Endothelial cell of umbilical vein (primary cell): ENCODE measurements around the gene MYADM. TPM values are rescaled to one million over a fixed set of nuclear protein-coding genes. Genes with fewer than 3 reads are reported as not detected.

Experiments
- BruUV-seq: library from RNA; stranded (reverse); fragments of 400-500 nt; replicated peaks from 2 replicates; lab custom pipeline; 2021; lab: Mats Ljungman, UMichigan
- CTCF ChIA-PET: fragments of 300-600, 350-600 bp; sonication (Branson Sonifier 250); formaldehyde crosslinking; loops from one replicate; lab custom pipeline; 2021; ENCODE audit warnings: antibody characterized with exemption, inconsistent platforms; lab: Charles Lee
- POLR2A ChIA-PET: fragments of 300-600, 350-600 bp; sonication (Branson Sonifier 250); formaldehyde crosslinking; loops from one replicate; lab custom pipeline; 2021; ENCODE audit warnings: antibody characterized with exemption, inconsistent platforms; lab: Charles Lee
- DNase-seq: peaks from one replicate; pipeline ENCODE4 v3.0.0-alpha.2; 2011; ENCODE audit warnings: low read depth, low spot score
- FAIRE-seq: peaks from 2 replicates; lab custom pipeline; 2011; peaks lifted over from hg19 to GRCh38; lab: Jason Lieb, UNC
- H2AFZ ChIP-seq: 2 replicates; pipeline ENCODE4 v1.6.0; 2012; ENCODE audit warnings: low read depth, low read length, control low read depth, inconsistent platforms
- H3K27ac ChIP-seq: 2 replicates; pipeline ENCODE4 v1.5.1; 2011; ENCODE audit warnings: low read depth, mild to moderate bottlenecking, control low read depth, low read length, moderate library complexity; ENCODE audit not compliant: insufficient read depth
- H3K27me3 ChIP-seq, 2 experiments: 2 replicates each; pipeline versions ENCODE4 v1.6.0 to v1.6.1; 2011; ENCODE audit warnings: low read length in 2 of 2, mixed read lengths in 1 of 2; ENCODE audit not compliant: control insufficient read depth in 2 of 2, insufficient read depth in 2 of 2
- H3K36me3 ChIP-seq, 2 experiments: 2 replicates in 1 of 2; 3 replicates in 1 of 2; pipeline ENCODE4 v1.5.1; 2011; ENCODE audit warnings: low read length in 2 of 2, mild to moderate bottlenecking in 1 of 2, moderate library complexity in 1 of 2; ENCODE audit not compliant: control insufficient read depth in 2 of 2, insufficient read depth in 2 of 2; ENCODE audit errors: extremely low read depth in 1 of 2
- H3K4me1 ChIP-seq: 3 replicates; pipeline ENCODE4 v1.5.1; 2011; ENCODE audit warnings: mild to moderate bottlenecking, low read length; ENCODE audit not compliant: control insufficient read depth, insufficient read depth; ENCODE audit errors: extremely low read depth
- H3K4me2 ChIP-seq: 2 replicates; pipeline ENCODE4 v1.6.1; 2011; ENCODE audit warnings: low read length, control low read depth, mixed read lengths; ENCODE audit not compliant: insufficient read depth
- H3K4me3 ChIP-seq, 3 experiments: fragments of 200-600 bp in 1 of 3; sonication (generic), shearing (Covaris generic) in 1 of 3; replicated peaks in 1 of 3; 2 replicates each; pipeline ENCODE4 v1.5.1; 2011 to 2016; ENCODE audit warnings: control low read depth in 3 of 3, low read length in 3 of 3, mild to moderate bottlenecking in 2 of 3, inconsistent platforms in 1 of 3, low read depth in 1 of 3, moderate library complexity in 1 of 3; ENCODE audit not compliant: insufficient read depth in 1 of 3
- H3K79me2 ChIP-seq: 2 replicates; pipeline ENCODE4 v1.6.0; 2012; ENCODE audit warnings: low read length, inconsistent platforms; ENCODE audit not compliant: control insufficient read depth, insufficient read depth
- H3K9ac ChIP-seq: replicated peaks from 2 replicates; pipeline ENCODE3; 2011; ENCODE audit warnings: low read length, control low read depth; ENCODE audit not compliant: insufficient read depth; ENCODE audit errors: extremely low read depth
- H3K9me1 ChIP-seq: replicated peaks from 3 replicates; pipeline ENCODE4 v1.6.0; 2011; ENCODE audit warnings: mild to moderate bottlenecking, low read length; ENCODE audit not compliant: control insufficient read depth, insufficient read depth; ENCODE audit errors: extremely low read depth
- H3K9me3 ChIP-seq: replicated peaks from 2 replicates; pipeline ENCODE4 v1.5.1; 2012; ENCODE audit warnings: low read length, inconsistent platforms; ENCODE audit not compliant: control insufficient read depth, insufficient read depth
- H4K20me1 ChIP-seq: replicated peaks from 2 replicates; pipeline ENCODE3; 2011; ENCODE audit warnings: mild to moderate bottlenecking, low read length; ENCODE audit not compliant: control insufficient read depth, insufficient read depth; ENCODE audit errors: extremely low read depth
- EZH2 ChIP-seq: IDR thresholded peaks from 2 replicates; pipeline ENCODE4 v1.6.1; 2012; ENCODE audit warnings: borderline replicate concordance, low read depth, mild to moderate bottlenecking, moderate library complexity, low read length, inconsistent platforms; ENCODE audit not compliant: severe bottlenecking
- FOS ChIP-seq: IDR thresholded peaks from 2 replicates; pipeline ENCODE4 v1.6.1; 2011; ENCODE audit warnings: mild to moderate bottlenecking, low read length, moderate library complexity, borderline replicate concordance; ENCODE audit not compliant: insufficient read depth
- GATA2 ChIP-seq: IDR thresholded peaks from 2 replicates; pipeline ENCODE4 v1.7.0; 2011; ENCODE audit warnings: low read depth, mild to moderate bottlenecking, moderate library complexity, mixed read lengths, low read length; ENCODE audit not compliant: insufficient read length, insufficient read depth
- JUN ChIP-seq: IDR thresholded peaks from 2 replicates; pipeline ENCODE4 v1.6.1; 2011; ENCODE audit warnings: borderline replicate concordance, low read depth; ENCODE audit not compliant: insufficient read length, insufficient read depth
- MAX ChIP-seq: IDR thresholded peaks from 2 replicates; pipeline ENCODE4 v1.6.1; 2011; ENCODE audit not compliant: insufficient read depth, insufficient read length
- MYC ChIP-seq: IDR thresholded peaks from one replicate; pipeline ENCODE4 v1.6.1; 2011; ENCODE audit warnings: mild to moderate bottlenecking, low read depth, low read length
- POLR2A ChIP-seq: IDR thresholded peaks from 2 replicates; pipeline ENCODE4 v1.6.1; 2012; ENCODE audit warnings: low read depth, mild to moderate bottlenecking, control low read depth, low read length
- POLR2AphosphoS5 ChIP-seq: IDR thresholded peaks from 2 replicates; pipeline ENCODE4 v1.6.1; 2012; ENCODE audit warnings: low read depth, mild to moderate bottlenecking, control low read depth, low read length, moderate library complexity; ENCODE audit not compliant: insufficient read depth
- dilution Hi-C: fragments of 300-500 bp; cut with MboI; formaldehyde crosslinking; loops from one replicate; pipeline ENCODE4 v1.15.0; 2019; ENCODE audit warnings: low sequenced_read_pairs; ENCODE audit not compliant: extremely low pct_ligation_motif_present
- intact Hi-C: fragments of 100-400 bp; cut with micrococcal nuclease; formaldehyde crosslinking; loops from one replicate; pipeline ENCODE4 v1.10.0; 2022
- polyA plus RNA-seq, 4 experiments: library from polyadenylated mRNA; depleted of rRNA in 3 of 4; stranded (reverse) in 3 of 4; unstranded in 1 of 4; fragments of >200 nt; gene quantifications; 2 replicates each; pipeline versions ENCODE4 v1.2.1 to v1.2.3, GENCODE V29; 2011 to 2012; ENCODE audit warnings: missing spikeins in 1 of 4
- total RNA-seq: library from RNA; stranded (reverse); gene quantifications from 2 replicates; pipeline ENCODE4 v1.2.3, GENCODE V29; 2021

The MYADM gene
- total and polyA plus RNA-seq, 2 donors (not counting 3 experiments of a cell fraction or from before 2014, with no cell fraction given) = 100 to 133 TPM

GRCh38 chr19:53818756-53819155, 48.9 kb upstream of the MYADM start:
- no peak overlapping the region for H2AFZ ChIP-seq
- no peak overlapping the region for H3K4me3 ChIP-seq
- TF ChIP-seq MAX = no peak
- TF ChIP-seq GATA2 = no peak
- TF ChIP-seq MYC = no peak
- no peak for TF ChIP-seq JUN
- TF ChIP-seq FOS = no peak
- no peak for TF ChIP-seq POLR2A
- ChIA-PET CTCF (interaction anchor here (0.9 kb wide), 1 partner anchor 10 kb away, joined by 5 read pairs; no protein-coding TSS in a partner anchor), POLR2A (no interaction called here)
- no peak overlapping the region for H3K9ac ChIP-seq
- no peaks in the 10 kb centered on the region for H3K79me2 ChIP-seq
- FAIRE-seq (no peak), DNase-seq (no peak)
- no peaks in the 10 kb centered on the region for H3K27me3 ChIP-seq
- no TSS peak for BruUV-seq
- no peaks in the 10 kb centered on the region for H4K20me1 ChIP-seq
- intact Hi-C loops (no loop called here), dilution Hi-C loops (no loop called here)
- H3K9me1 ChIP-seq = no peaks in the 10 kb centered on the region
- no peak overlapping the region for H3K4me2 ChIP-seq
- no peaks in the 10 kb centered on the region for H3K9me3 ChIP-seq
- H3K36me3 ChIP-seq = no peaks in the 10 kb centered on the region
- no peak overlapping the region for H3K27ac ChIP-seq
- no peaks in the 10 kb centered on the region for H3K4me1 ChIP-seq

- no peaks in the 10 kb centered on the region for H3K9me1 ChIP-seq
- H3K9me3 ChIP-seq = no peaks in the 10 kb centered on the region
- no peak overlapping the region for H3K9ac ChIP-seq
- no TSS peak for BruUV-seq
- H4K20me1 ChIP-seq = no peaks in the 10 kb centered on the region
- H3K36me3 ChIP-seq = no peaks in the 10 kb centered on the region
- no peaks in the 10 kb centered on the region for H3K4me1 ChIP-seq
- no peaks in the 10 kb centered on the region for H3K79me2 ChIP-seq
- ChIA-PET CTCF (interaction anchor here (1.3 to 2.0 kb wide), 2 partner anchors 11 to 27 kb away, joined by 7 to 8 read pairs; no protein-coding TSS in a partner anchor), POLR2A (no interaction called here)
- no peak for FAIRE-seq
- dilution Hi-C loops (no loop called here), intact Hi-C loops (no loop called here)
- H3K27me3 ChIP-seq = no peaks in the 10 kb centered on the region
- no peak overlapping the region for H2AFZ ChIP-seq
- H3K4me3 ChIP-seq = no peak overlapping the region
- TF ChIP-seq POLR2AphosphoS5 = no peak
- TF ChIP-seq EZH2 = no peak
- no peak for TF ChIP-seq POLR2A
- no peak for TF ChIP-seq JUN
- H3K27ac ChIP-seq = no peak overlapping the region
- DNase-seq = no peak
- no peak overlapping the region for H3K4me2 ChIP-seq
Observed at GRCh38 chr19:53819861-53820260, 47.8 kb upstream of the MYADM start.
